ENCODE measurements around the gene RAB11FIP3. TPM values are rescaled to one million over a fixed set of nuclear protein-coding genes. Genes with fewer than 3 reads are reported as not detected.

Gene RAB11FIP3
- total and polyA plus RNA-seq, 2 of the 13 experiments (the other 11 are each of a cell fraction or from before 2014, with no cell fraction given): 34.3 to 57.6 TPM

GRCh38 chr16:543301-544164 is 118.1 kb downstream of the RAB11FIP3 start (continued):
- TF ChIP-seq ZBTB44 (CRISPR knock-in tag; IDR thresholded peaks at IDR 0.05): no peak
- TF ChIP-seq CERS6 (CRISPR knock-in tag; IDR thresholded peaks at IDR 0.05): no peak
- TF ChIP-seq ZNF34 (CRISPR knock-in tag; IDR thresholded peaks at IDR 0.05; ENCODE audit: borderline replicate concordance): no peak
- TF ChIP-seq FOXO4 (CRISPR knock-in tag; conservative IDR thresholded peaks at IDR 0.05): no peak
- TF ChIP-seq ZNF3 (CRISPR knock-in tag; IDR thresholded peaks at IDR 0.05): no peak
- TF ChIP-seq ASH2L (IDR thresholded peaks at IDR 0.05; ENCODE audit: insufficient read length, low read depth, low read length): peak; percentile 25
- TF ChIP-seq PAF1 (CRISPR knock-in tag; IDR thresholded peaks at IDR 0.05): no peak
- no peak for TF ChIP-seq SNRNP70 (IDR thresholded peaks at IDR 0.05; ENCODE audit: low read depth, low read length)
- no peak for TF ChIP-seq PRMT3 (CRISPR knock-in tag; IDR thresholded peaks at IDR 0.05; ENCODE audit: borderline replicate concordance, low read depth)
- TF ChIP-seq MAFF (IDR thresholded peaks at IDR 0.05; ENCODE audit: low read depth, low read length): no peak
- peak; percentile 69; the same call in 1 of the 2 replicates for TF ChIP-seq AKAP8 (CRISPR knock-in tag; IDR thresholded peaks at IDR 0.05)
- TF ChIP-seq NFRKB (IDR thresholded peaks at IDR 0.05): no peak
- no peak for TF ChIP-seq MZF1 (CRISPR knock-in tag; IDR thresholded peaks at IDR 0.05; ENCODE audit: borderline replicate concordance)
- TF ChIP-seq ZNF143 (CRISPR knock-in tag; IDR thresholded peaks at IDR 0.05): no peak
- peak; percentile 24 for TF ChIP-seq RBM22 (optimal IDR thresholded peaks at IDR 0.05; ENCODE audit: low read length)
- TF ChIP-seq HOXA3 (CRISPR knock-in tag; IDR thresholded peaks at IDR 0.05): peak; percentile 95
- TF ChIP-seq ZNF263 (CRISPR knock-in tag; IDR thresholded peaks at IDR 0.05): no peak; the same call in 1 of the 2 replicates
- no peak for TF ChIP-seq ZNF841 (CRISPR knock-in tag; IDR thresholded peaks at IDR 0.05; ENCODE audit: borderline replicate concordance)
- no peak for TF ChIP-seq HNRNPH1 (optimal IDR thresholded peaks at IDR 0.05; ENCODE audit: low read depth, low read length)
- peak; percentile 88 for TF ChIP-seq ZFX (CRISPR knock-in tag; IDR thresholded peaks at IDR 0.05; ENCODE audit: low read depth)
- TF ChIP-seq FOXK2 (IDR thresholded peaks at IDR 0.05): no peak
- TF ChIP-seq MAFK (conservative IDR thresholded peaks at IDR 0.05 in 1 of 2, IDR thresholded peaks at IDR 0.05 in 1 of 2; ENCODE audit: low read length in 2 of 2): no peak
- TF ChIP-seq YY1 (IDR thresholded peaks at IDR 0.05; ENCODE audit: insufficient read depth, insufficient replicate concordance, low read depth, low read length): no peak
- no peak; the same call in 1 of the 2 replicates for TF ChIP-seq THAP7 (CRISPR knock-in tag; IDR thresholded peaks at IDR 0.05)
- TF ChIP-seq SOX5 (CRISPR knock-in tag; IDR thresholded peaks at IDR 0.05; ENCODE audit: borderline replicate concordance): no peak; the same call in 1 of the 2 replicates
- TF ChIP-seq LBX2 (CRISPR knock-in tag; IDR thresholded peaks at IDR 0.05; ENCODE audit: borderline replicate concordance): no peak; the same call in 1 of the 2 replicates
